ENCODE measurements around the gene AKAP12.

The AKAP12 gene

GRCh38 chr6:151215999-151216398 is 23.8 kb upstream of the AKAP12 start:
- Histone ChIP-seq H3K9ac (ENCODE audit: low read depth, low read length) (no peak overlapping the region), H3K27me3 (ENCODE audit: insufficient read depth, low read length) (no peaks in the 10 kb centered on the region), H3K27ac (ENCODE audit: low read length) (no peak overlapping the region), H3K4me3 (ENCODE audit: low read length) (no peak overlapping the region), H3K9me3 (ENCODE audit: insufficient read depth, low read depth, low read length) (peaks cover 10% of the 10 kb centered on the region; the same call in 1 of the 2 replicates), H3K36me3 (ENCODE audit: insufficient read depth, low read depth, low read length) (no peaks in the 10 kb centered on the region), H3K4me1 (ENCODE audit: insufficient read depth, low read length) (no peaks in the 10 kb centered on the region)

GRCh38 chr6:151216804-151217203 is 23.0 kb upstream of the AKAP12 start:
- no peaks in the 10 kb centered on the region for H3K4me1 ChIP-seq (ENCODE audit: insufficient read depth, low read length)
- H3K9ac ChIP-seq (ENCODE audit: low read depth, low read length), result no peak overlapping the region
- peaks cover 6% of the 10 kb centered on the region; the same call in 1 of the 2 replicates for H3K9me3 ChIP-seq (ENCODE audit: insufficient read depth, low read depth, low read length)
- H3K27me3 ChIP-seq (ENCODE audit: insufficient read depth, low read length), result no peaks in the 10 kb centered on the region
- no peak overlapping the region for H3K4me3 ChIP-seq (ENCODE audit: low read length)
- H3K36me3 ChIP-seq (ENCODE audit: insufficient read depth, low read depth, low read length), result no peaks in the 10 kb centered on the region
- H3K27ac ChIP-seq (ENCODE audit: low read length), result no peak overlapping the region

- H3K4me1 ChIP-seq (ENCODE audit: insufficient read depth, low read length), result no peaks in the 10 kb centered on the region
- no peak overlapping the region for H3K27ac ChIP-seq (ENCODE audit: low read length)
- H3K9me3 ChIP-seq (ENCODE audit: insufficient read depth, low read depth, low read length), result no peaks in the 10 kb centered on the region; the same call in 1 of the 2 replicates
- H3K9ac ChIP-seq (ENCODE audit: low read depth, low read length), result no peak overlapping the region
- no peak overlapping the region for H3K4me3 ChIP-seq (ENCODE audit: low read length)
- H3K27me3 ChIP-seq (ENCODE audit: insufficient read depth, low read length), result no peaks in the 10 kb centered on the region
- no peaks in the 10 kb centered on the region for H3K36me3 ChIP-seq (ENCODE audit: insufficient read depth, low read depth, low read length)
Observed at GRCh38 chr6:151219192-151219591, 20.6 kb upstream of the AKAP12 start.

GRCh38 chr6:151224076-151224475 is 15.7 kb upstream of the AKAP12 start:
- no peak overlapping the region for H3K27ac ChIP-seq (ENCODE audit: low read length)
- no peaks in the 10 kb centered on the region for H3K36me3 ChIP-seq (ENCODE audit: insufficient read depth, low read depth, low read length)
- H3K4me1 ChIP-seq (ENCODE audit: insufficient read depth, low read length), result peaks cover 2% of the 10 kb centered on the region; the same call in 1 of the 2 replicates
- H3K9ac ChIP-seq (ENCODE audit: low read depth, low read length), result no peak overlapping the region
- H3K27me3 ChIP-seq (ENCODE audit: insufficient read depth, low read length), result no peaks in the 10 kb centered on the region
- no peak overlapping the region for H3K4me3 ChIP-seq (ENCODE audit: low read length)
- H3K9me3 ChIP-seq (ENCODE audit: insufficient read depth, low read depth, low read length), result no peaks in the 10 kb centered on the region; the same call in 1 of the 2 replicates

- Histone ChIP-seq H3K4me1 (ENCODE audit: insufficient read depth, low read length) (peaks cover 13% of the 10 kb centered on the region), H3K36me3 (ENCODE audit: insufficient read depth, low read depth, low read length) (no peaks in the 10 kb centered on the region), H3K27ac (ENCODE audit: low read length) (no peak overlapping the region), H3K4me3 (ENCODE audit: low read length) (no peak overlapping the region), H3K9ac (ENCODE audit: low read depth, low read length) (no peak overlapping the region), H3K27me3 (ENCODE audit: insufficient read depth, low read length) (no peaks in the 10 kb centered on the region), H3K9me3 (ENCODE audit: insufficient read depth, low read depth, low read length) (no peaks in the 10 kb centered on the region; the same call in 1 of the 2 replicates)
Observed at GRCh38 chr6:151225919-151226318, 13.8 kb upstream of the AKAP12 start.

- Histone ChIP-seq H3K36me3 (ENCODE audit: insufficient read depth, low read depth, low read length) (no peaks in the 10 kb centered on the region), H3K9ac (ENCODE audit: low read depth, low read length) (no peak overlapping the region), H3K27ac (ENCODE audit: low read length) (no peak overlapping the region)
Observed at GRCh38 chr6:151228788-151229400, 10.9 kb upstream of the AKAP12 start.

GRCh38 chr6:151229401-151230276 is 10.1 kb upstream of the AKAP12 start:
- Histone ChIP-seq H3K4me3 (ENCODE audit: low read length) (0 out of 2 replicates have a peak overlapping the region, but pooled peaks have one; percentile 11), H3K36me3 (ENCODE audit: insufficient read depth, low read depth, low read length) (no peaks in the 10 kb centered on the region), H3K27ac (ENCODE audit: low read length) (no peak overlapping the region)

More at GRCh38 chr6:151228788-151229400, 10.9 kb upstream of the AKAP12 start:
- Histone ChIP-seq H3K4me1 (ENCODE audit: insufficient read depth, low read length) (peaks cover 13% of the 10 kb centered on the region), H3K27me3 (ENCODE audit: insufficient read depth, low read length) (no peaks in the 10 kb centered on the region), H3K4me3 (ENCODE audit: low read length) (no peak overlapping the region), H3K9me3 (ENCODE audit: insufficient read depth, low read depth, low read length) (no peaks in the 10 kb centered on the region)

GRCh38 chr6:151230277-151230577 is 9.5 kb upstream of the AKAP12 start:
- Histone ChIP-seq H3K9me3 (ENCODE audit: insufficient read depth, low read depth, low read length) (no peaks in the 10 kb centered on the region), H3K4me1 (ENCODE audit: insufficient read depth, low read length) (peaks cover 13% of the 10 kb centered on the region), H3K27ac (ENCODE audit: low read length) (no peak overlapping the region), H3K4me3 (ENCODE audit: low read length) (0 out of 2 replicates have a peak overlapping the region, but pooled peaks have one; percentile 11), H3K27me3 (ENCODE audit: insufficient read depth, low read length) (no peaks in the 10 kb centered on the region), H3K9ac (ENCODE audit: low read depth, low read length) (0 out of 2 replicates have a peak overlapping the region, but pooled peaks have one; percentile 14), H3K36me3 (ENCODE audit: insufficient read depth, low read depth, low read length) (no peaks in the 10 kb centered on the region)

More at GRCh38 chr6:151229401-151230276, 10.1 kb upstream of the AKAP12 start:
- Histone ChIP-seq H3K27me3 (ENCODE audit: insufficient read depth, low read length) (no peaks in the 10 kb centered on the region), H3K9ac (ENCODE audit: low read depth, low read length) (0 out of 2 replicates have a peak overlapping the region, but pooled peaks have one; percentile 14), H3K4me1 (ENCODE audit: insufficient read depth, low read length) (peaks cover 13% of the 10 kb centered on the region), H3K9me3 (ENCODE audit: insufficient read depth, low read depth, low read length) (no peaks in the 10 kb centered on the region)

- H3K27me3 ChIP-seq (ENCODE audit: insufficient read depth, low read length), result no peaks in the 10 kb centered on the region
- no peaks in the 10 kb centered on the region for H3K9me3 ChIP-seq (ENCODE audit: insufficient read depth, low read depth, low read length)
- no peak overlapping the region for H3K9ac ChIP-seq (ENCODE audit: low read depth, low read length)
- peaks cover 13% of the 10 kb centered on the region for H3K4me1 ChIP-seq (ENCODE audit: insufficient read depth, low read length)
- H3K36me3 ChIP-seq (ENCODE audit: insufficient read depth, low read depth, low read length), result no peaks in the 10 kb centered on the region
- H3K4me3 ChIP-seq (ENCODE audit: low read length), result no peak overlapping the region
- H3K27ac ChIP-seq (ENCODE audit: low read length), result no peak overlapping the region
Observed at GRCh38 chr6:151232899-151233298, 6.9 kb upstream of the AKAP12 start.

- Histone ChIP-seq H3K9me3 (ENCODE audit: insufficient read depth, low read depth, low read length) (no peaks in the 10 kb centered on the region), H3K9ac (ENCODE audit: low read depth, low read length) (no peak overlapping the region), H3K36me3 (ENCODE audit: insufficient read depth, low read depth, low read length) (no peaks in the 10 kb centered on the region), H3K27me3 (ENCODE audit: insufficient read depth, low read length) (peaks cover under 1% of the 10 kb centered on the region; the same call in 1 of the 2 replicates), H3K27ac (ENCODE audit: low read length) (no peak overlapping the region), H3K4me3 (ENCODE audit: low read length) (no peak overlapping the region), H3K4me1 (ENCODE audit: insufficient read depth, low read length) (peaks cover 13% of the 10 kb centered on the region)
Observed at GRCh38 chr6:151233731-151234130, 6.0 kb upstream of the AKAP12 start.

- Histone ChIP-seq H3K4me3 (ENCODE audit: low read length) (no peak overlapping the region), H3K36me3 (ENCODE audit: insufficient read depth, low read depth, low read length) (no peaks in the 10 kb centered on the region), H3K9ac (ENCODE audit: low read depth, low read length) (no peak overlapping the region), H3K9me3 (ENCODE audit: insufficient read depth, low read depth, low read length) (no peaks in the 10 kb centered on the region), H3K27me3 (ENCODE audit: insufficient read depth, low read length) (peaks cover 6% of the 10 kb centered on the region; the same call in 1 of the 2 replicates), H3K4me1 (ENCODE audit: insufficient read depth, low read length) (peaks cover 4% of the 10 kb centered on the region; the same call in 1 of the 2 replicates), H3K27ac (ENCODE audit: low read length) (no peak overlapping the region)
Observed at GRCh38 chr6:151236668-151237401, 2.9 kb upstream of the AKAP12 start.
